Adrenal gland (tissue), 12 donors: ENCODE data around the gene ATE1. TPM values are rescaled to one million over a fixed set of nuclear protein-coding genes. Genes with fewer than 3 reads are reported as not detected.
A peak's percentile ranks its signal among the peaks of the same experiment; 100 is the strongest.
"Not testable (repeated sequence)": the region's sequence is repeated elsewhere in the genome, so short reads cannot be mapped to it uniquely, and the experiment has no call there.

Experiments used
- DNase-seq, 7 donors: peaks; one replicate each; pipeline ENCODE4 v3.0.0-alpha.2; 2019 to 2020
- H3K27ac ChIP-seq, 5 donors: fragments of 200-600 bp; sonication (generic) in 4 of 5; 1 replicate in 3 of 5; 2 replicates in 2 of 5; pipeline versions ENCODE4 v1.5.1 to v1.8.0; 2016 to 2020; ENCODE audit warnings: mild to moderate bottlenecking in 1 of 5
- H3K27me3 ChIP-seq: fragments of 200-600 bp; 2 replicates; pipeline ENCODE4 v1.8.0; 2021
- H3K36me3 ChIP-seq, 2 donors: fragments of 200-600 bp; replicated peaks in 1 of 2; 1 replicate in 1 of 2; 2 replicates in 1 of 2; pipeline versions ENCODE4 v1.5.1 to v1.8.0; 2018 to 2022
- H3K4me1 ChIP-seq, 2 donors: fragments of 200-600 bp; replicated peaks in 1 of 2; 1 replicate in 1 of 2; 2 replicates in 1 of 2; pipeline versions ENCODE4 v1.5.1 to v1.8.0; 2018 to 2021
- H3K4me3 ChIP-seq, 4 donors: fragments of 200-600 bp; sonication (generic) in 3 of 4; one replicate each; pipeline ENCODE4 v1.5.1; 2016 to 2018
- H3K9me3 ChIP-seq, 3 donors: fragments of 200-600 bp; sonication (generic) in 1 of 3; replicated peaks in 1 of 3; 1 replicate in 2 of 3; 2 replicates in 1 of 3; pipeline versions ENCODE4 v1.5.1 to v1.8.0; 2016 to 2021
- POLR2A ChIP-seq, 2 donors: fragments of 450-650 bp; IDR thresholded peaks; one replicate each; pipeline ENCODE4 v1.6.1; 2017; ENCODE audit warnings: antibody characterized with exemption in 2 of 2, mild to moderate bottlenecking in 2 of 2, moderate library complexity in 1 of 2
- WGBS, 4 donors: extraction: QIAGEN DNeasy Blood & Tissue Kit in 2 of 4; methylation state at CpG; one replicate each; pipeline versions ENCODE4 v1.1.5 to v1.1.7; 2013 to 2017; 5-methylcytosine and 5-hydroxymethylcytosine counted together
- intact Hi-C, 2 donors: fragments of 100-400 bp; cut with DNase I; formaldehyde crosslinking; loops; one replicate each; pipeline versions ENCODE4 v1.14.1 to v1.15.0; 2022 to 2023
- polyA plus RNA-seq, 3 donors: library from polyadenylated mRNA; stranded (reverse); fragments of 200-250 nt in 2 of 3; fragments of 350-450 nt in 1 of 3; fragmentation: Illumina TruSeq in 1 of 3; extraction: RNeasy Lipid Tissue Mini Kit (QIAGEN cat#74804) in 1 of 3; gene quantifications; one replicate each; pipeline ENCODE4 v1.2.3, GENCODE V29; 2013 to 2014
- total RNA-seq, 9 donors: library from RNA; depleted of rRNA in 4 of 9; stranded (reverse); fragments of >200 nt in 4 of 9; fragments of 120-200 nt in 1 of 9; fragmentation: NEBNext Ultra II Directional in 1 of 9; extraction: Animal tissue kit (Norgen Biotek cat#: 25700) in 1 of 9; gene quantifications; one replicate each; pipeline versions ENCODE4 v1.1.0 to v1.2.4, GENCODE V29; 2013 to 2023
- TF ChIP-seq, protein P1 (sequence below), 6 experiments: fragments of 450-650 bp in 4 of 6; fragments of 200-600 bp in 2 of 6; sonication (generic) in 1 of 6; IDR thresholded peaks; 1 replicate in 5 of 6; 2 replicates in 1 of 6; pipeline versions ENCODE4 v1.5.1 to v1.8.0; 2016 to 2021; ENCODE audit warnings: antibody characterized with exemption in 6 of 6, mild to moderate bottlenecking in 2 of 6, moderate library complexity in 1 of 6
- donor health status: healthy with polysubstance abuse.
- donor health status: Bipolar disorder and iron deficiency.
- donor health status: DM: yes; HTN: yes; CAD: no.
- donor health status: DM: no; HTN: no; CAD: no.
- donor health status: DM: no; HTN: no; CAD: no.
- donor health status: DM: yes; HTN: yes; CAD: no.

ATE1 gene
- total and polyA plus RNA-seq, 12 donors, result 4.2 to 53.7 (median 31.9) TPM

DNA sequence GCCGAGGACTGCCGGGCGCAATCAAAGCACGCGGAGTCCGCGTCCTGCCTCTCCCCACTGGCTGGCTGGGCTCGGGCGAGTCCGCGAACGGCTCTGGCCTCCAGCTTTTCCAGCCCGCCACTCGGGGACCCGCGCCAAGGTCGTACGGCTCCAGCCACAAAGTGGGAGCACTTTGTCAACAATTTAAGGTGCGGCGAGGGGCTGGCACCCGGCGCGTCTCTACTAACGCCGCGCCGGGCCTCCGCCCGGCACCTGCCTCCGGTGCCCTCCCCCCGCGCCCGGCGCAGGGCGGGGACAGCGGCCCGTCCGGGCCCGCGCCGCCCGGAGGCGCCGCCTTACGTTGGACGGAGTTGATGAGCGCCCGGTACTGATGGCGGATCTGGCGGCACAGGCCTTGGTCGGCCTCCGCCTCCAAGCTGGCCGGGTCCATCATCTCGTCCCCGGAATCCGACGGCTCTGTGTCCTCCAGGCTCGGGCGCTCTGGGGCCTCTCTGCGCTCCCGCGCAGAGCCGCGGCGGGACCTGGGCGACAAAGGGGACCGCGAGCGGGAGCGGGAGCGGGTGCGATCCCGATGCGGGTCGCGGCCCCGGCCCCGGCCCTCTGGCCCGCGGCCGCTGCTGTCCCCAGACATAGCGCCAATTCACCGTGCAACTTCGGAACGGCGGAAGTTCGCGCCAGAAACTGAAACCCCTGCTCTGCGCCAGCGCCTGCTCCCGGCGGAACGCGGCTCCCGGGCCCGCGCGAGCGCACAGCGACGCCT, 46.9 kb upstream of the ATE1 start, which contains the start of gene NSMCE4A:
Gene NSMCE4A, minus strand, starts transcription at position 683 of the 760 bp plus-strand sequence. Its CDS starts 52 bp downstream, at position 631.
- peaks cover 8 to 13% of the 10 kb centered on the region in 2 donors for H3K4me1 ChIP-seq

DNA sequence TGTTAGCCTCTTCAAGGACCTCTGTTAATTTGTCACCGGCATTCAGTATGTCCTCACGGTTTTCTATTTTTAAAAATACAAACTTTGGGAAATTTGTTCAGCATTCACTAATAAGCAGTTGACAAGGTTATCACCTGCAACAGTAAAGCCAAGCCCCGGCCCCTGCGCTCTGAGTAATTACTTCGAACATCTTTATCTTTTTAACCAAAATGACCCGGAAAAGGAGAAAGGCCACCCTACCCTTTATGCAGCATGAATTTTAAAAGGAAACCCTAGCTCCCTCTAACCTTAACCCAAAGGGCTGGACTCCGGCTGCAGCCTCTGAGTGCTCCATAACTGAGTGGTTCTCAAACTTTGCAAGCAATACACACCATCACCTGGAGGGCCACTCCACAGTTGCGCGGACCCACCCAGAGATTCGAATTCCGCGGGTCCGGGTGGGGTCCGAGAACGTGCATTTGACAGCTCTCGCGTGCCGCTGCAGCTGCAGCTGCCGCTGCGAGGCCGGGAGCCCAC, 46.2 kb upstream of the ATE1 start:
- Histone ChIP-seq H3K9me3 (no peaks in the 10 kb centered on the region), H3K27ac (peak overlapping the region in 3 of 5 donors; percentile 94 to 96 (median 95)), H3K4me3 (peak overlapping the region; percentile 13 to 97 (median 64)), H3K4me1 (peaks cover 8 to 13% of the 10 kb centered on the region in 2 donors), H3K27me3 (no peaks in the 10 kb centered on the region), H3K36me3 (peaks cover 0 to 16% of the 10 kb centered on the region in 2 donors)
- TF ChIP-seq, protein P1, sequence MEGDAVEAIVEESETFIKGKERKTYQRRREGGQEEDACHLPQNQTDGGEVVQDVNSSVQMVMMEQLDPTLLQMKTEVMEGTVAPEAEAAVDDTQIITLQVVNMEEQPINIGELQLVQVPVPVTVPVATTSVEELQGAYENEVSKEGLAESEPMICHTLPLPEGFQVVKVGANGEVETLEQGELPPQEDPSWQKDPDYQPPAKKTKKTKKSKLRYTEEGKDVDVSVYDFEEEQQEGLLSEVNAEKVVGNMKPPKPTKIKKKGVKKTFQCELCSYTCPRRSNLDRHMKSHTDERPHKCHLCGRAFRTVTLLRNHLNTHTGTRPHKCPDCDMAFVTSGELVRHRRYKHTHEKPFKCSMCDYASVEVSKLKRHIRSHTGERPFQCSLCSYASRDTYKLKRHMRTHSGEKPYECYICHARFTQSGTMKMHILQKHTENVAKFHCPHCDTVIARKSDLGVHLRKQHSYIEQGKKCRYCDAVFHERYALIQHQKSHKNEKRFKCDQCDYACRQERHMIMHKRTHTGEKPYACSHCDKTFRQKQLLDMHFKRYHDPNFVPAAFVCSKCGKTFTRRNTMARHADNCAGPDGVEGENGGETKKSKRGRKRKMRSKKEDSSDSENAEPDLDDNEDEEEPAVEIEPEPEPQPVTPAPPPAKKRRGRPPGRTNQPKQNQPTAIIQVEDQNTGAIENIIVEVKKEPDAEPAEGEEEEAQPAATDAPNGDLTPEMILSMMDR (IDR thresholded peaks at IDR 0.05), result peak in 1 of 6 experiments; percentile 17
- no peak for TF ChIP-seq POLR2A (IDR thresholded peaks at IDR 0.05)
- no peak for DNase-seq
- 5 to 16% (median 8%) methylated on average over 7 to 21 of the region's 21 CpGs for WGBS, 4 donors
- intact Hi-C loops, result loop anchor here in 1 of 2 donors (5.0 to 10.0 kb wide), 2 partner anchors 42 to 131 kb away; no protein-coding TSS in a partner anchor

More for the DNA sequence above, 46.9 kb upstream of the ATE1 start, which contains the start of gene NSMCE4A:
- H3K4me3 ChIP-seq, result peak within 1 kb of the TSS; percentile 35 to 97 (median 66)
- TF ChIP-seq POLR2A (IDR thresholded peaks at IDR 0.05), result peak in 1 of 2 donors; percentile 69
- TF ChIP-seq, protein P1 (IDR thresholded peaks at IDR 0.05), result peak in 4 of 6 experiments; percentile 42 to 62 (median 58)
- H3K36me3 ChIP-seq, result peaks cover 0 to 12% of the 10 kb centered on the region in 2 donors
- intact Hi-C loops, result loop anchor here in 1 of 2 donors (5.0 to 10.0 kb wide), 2 partner anchors 42 to 130 kb away; no protein-coding TSS in a partner anchor
- no peaks in the 10 kb centered on the region for H3K27me3 ChIP-seq
- peak; percentile 75 to 84 (median 79) for DNase-seq
- 0 to 10% (median 1%) methylated on average over 2 to 101 of the region's 101 CpGs for WGBS, 4 donors
- H3K27ac ChIP-seq, result peak within 1 kb of the TSS; percentile 69 to 96 (median 94)
- no peaks in the 10 kb centered on the region for H3K9me3 ChIP-seq

DNA sequence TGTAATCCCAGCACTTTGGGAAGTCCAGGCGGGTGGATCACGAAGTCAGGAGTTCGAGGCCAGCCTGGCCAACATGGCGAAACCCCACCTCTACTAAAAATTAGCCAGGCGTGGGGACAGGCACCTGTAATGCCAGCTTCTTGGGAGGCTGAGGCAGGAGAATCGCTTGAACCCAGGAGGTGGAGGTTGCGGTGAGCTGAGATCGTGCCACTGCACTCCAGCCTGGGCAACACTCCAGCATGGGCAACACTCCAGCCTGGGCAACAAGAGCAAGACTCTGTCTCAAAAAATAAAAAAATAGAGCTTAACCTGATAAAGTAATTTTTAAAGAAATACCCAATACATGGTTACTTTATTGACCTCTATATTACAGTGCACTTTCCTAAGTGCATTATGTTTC, 41.3 kb upstream of the ATE1 start:
- peaks cover 6 to 11% of the 10 kb centered on the region in 2 donors for H3K4me1 ChIP-seq
- WGBS, 4 donors, result 82 to 94% (median 83%) methylated on average over 8 of the region's 8 CpGs
- H3K9me3 ChIP-seq, H3K4me3 ChIP-seq, H3K27me3 ChIP-seq, intact Hi-C loops, H3K27ac ChIP-seq: not testable (repeated sequence)
- DNase-seq, result peak in 6 of 7 donors; percentile 24 to 50 (median 33)
- H3K36me3 ChIP-seq, result peaks cover 0 to 51% of the 10 kb centered on the region in 2 donors

DNA sequence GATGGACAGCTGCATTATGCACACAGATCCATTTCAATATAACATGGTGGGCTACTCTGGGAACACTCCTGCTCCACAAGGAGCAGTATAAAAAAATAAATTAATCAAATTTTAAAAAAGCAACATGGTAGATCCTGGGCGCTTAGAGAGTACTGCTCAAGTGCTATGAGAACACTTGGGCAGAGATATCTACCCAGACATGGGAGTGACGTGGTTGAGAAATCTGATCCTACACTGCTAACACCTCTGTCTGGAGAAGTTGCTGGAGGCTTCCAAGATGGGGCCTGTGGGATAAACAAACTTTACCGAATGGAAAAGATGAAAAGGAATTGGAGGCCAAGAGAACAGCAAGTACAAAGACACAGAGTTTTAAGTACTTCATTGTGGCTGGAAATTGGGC, 38.2 kb upstream of the ATE1 start:
- no peak for DNase-seq
- no peak overlapping the region for H3K27ac ChIP-seq
- peaks cover 0 to 51% of the 10 kb centered on the region in 2 donors for H3K36me3 ChIP-seq
- no peak overlapping the region for H3K4me3 ChIP-seq
- H3K27me3 ChIP-seq, result no peaks in the 10 kb centered on the region
- intact Hi-C loops, result no loop called here
- WGBS, 4 donors, result 91 to 96% (median 94%) methylated on average over 3 of the region's 3 CpGs
- H3K9me3 ChIP-seq, result no peaks in the 10 kb centered on the region
- H3K4me1 ChIP-seq, result no peaks in the 10 kb centered on the region
- TF ChIP-seq POLR2A (IDR thresholded peaks at IDR 0.05), result no peak
- TF ChIP-seq, protein P1 (IDR thresholded peaks at IDR 0.05), result no peak
